Small intestine (tissue), 7 donors: ENCODE measurements around the gene TNNC1. TPM values are rescaled to one million over a fixed set of nuclear protein-coding genes. Genes with fewer than 3 reads are reported as not detected.

Experiments
- DNase-seq, 2 donors: peaks; one replicate each; pipeline versions ENCODE4 v3.0.0 to v3.0.0-alpha.2; 2013
- FAIRE-seq: peaks from 2 replicates; lab custom pipeline; 2012; peaks lifted over from hg19 to GRCh38; lab: Jason Lieb, UNC
- H3K27ac ChIP-seq, 3 donors: one replicate each; pipeline ENCODE4 v1.5.1; 2013; ENCODE audit warnings: low read length in 2 of 3, mild to moderate bottlenecking in 2 of 3, control low read depth in 1 of 3, inconsistent platforms in 1 of 3, low read depth in 1 of 3, moderate library complexity in 1 of 3
- H3K27me3 ChIP-seq, 3 donors: one replicate each; pipeline ENCODE4 v1.6.1; 2013; ENCODE audit warnings: low read length in 3 of 3, inconsistent platforms in 1 of 3; ENCODE audit not compliant: control insufficient read depth in 3 of 3, insufficient read depth in 3 of 3
- H3K36me3 ChIP-seq, 3 donors: one replicate each; pipeline ENCODE4 v1.6.1; 2013; ENCODE audit warnings: low read length in 3 of 3, inconsistent platforms in 1 of 3, low read depth in 1 of 3, mild to moderate bottlenecking in 1 of 3, moderate library complexity in 1 of 3; ENCODE audit not compliant: control insufficient read depth in 3 of 3, insufficient read depth in 2 of 3
- H3K4me1 ChIP-seq, 3 donors: one replicate each; pipeline ENCODE4 v1.6.1; 2013; ENCODE audit warnings: low read length in 2 of 3, inconsistent platforms in 1 of 3, low read depth in 1 of 3, mild to moderate bottlenecking in 1 of 3, moderate library complexity in 1 of 3; ENCODE audit not compliant: control insufficient read depth in 3 of 3, insufficient read depth in 2 of 3
- H3K4me3 ChIP-seq, 3 donors: one replicate each; pipeline ENCODE4 v1.5.1; 2013; ENCODE audit warnings: low read length in 3 of 3, control low read depth in 1 of 3, inconsistent platforms in 1 of 3, low read depth in 1 of 3, mild to moderate bottlenecking in 1 of 3, moderate library complexity in 1 of 3
- H3K9me3 ChIP-seq, 2 donors: one replicate each; pipeline ENCODE4 v1.6.1; 2013; ENCODE audit warnings: low read depth in 1 of 2, low read length in 1 of 2; ENCODE audit not compliant: control insufficient read depth in 2 of 2, insufficient read depth in 1 of 2
- WGBS, 3 donors: extraction: QIAGEN DNeasy Blood & Tissue Kit; methylation state at CpG; one replicate each; pipeline ENCODE4 v1.1.7; 2013; 5-methylcytosine and 5-hydroxymethylcytosine counted together
- polyA plus RNA-seq, 4 donors: library from polyadenylated mRNA; stranded (reverse) in 3 of 4; unstranded in 1 of 4; fragments of 200-250 nt in 3 of 4; fragments of 120-200 nt in 1 of 4; gene quantifications; one replicate each; pipeline versions ENCODE4 v1.2.1 to v1.2.3, GENCODE V29; 2013
- donor health status: healthy with polysubstance abuse.
- donor health status: control.
- donor health status: control.
- donor health status: Bipolar disorder and iron deficiency.
- donor health status: healthy.

The TNNC1 gene
- polyA plus RNA-seq, 4 donors, result 0.79 to 110 (median 5.9) TPM

GRCh38 chr3:52480768-52481715 lies 27.2 kb upstream of the TNNC1 start:
- FAIRE-seq, result no peak
- H3K4me1 ChIP-seq, result no peaks in the 10 kb centered on the region
- WGBS, 3 donors, result 85 to 93% (median 89%) methylated on average over 27 of the region's 27 CpGs
- H3K27me3 ChIP-seq, result no peaks in the 10 kb centered on the region
- no peaks in the 10 kb centered on the region for H3K9me3 ChIP-seq
- H3K36me3 ChIP-seq, result peaks cover 11 to 96% (median 29%) of the 10 kb centered on the region in 3 donors
- no peak for DNase-seq
- H3K4me3 ChIP-seq, result no peak overlapping the region
- no peak overlapping the region for H3K27ac ChIP-seq

DNA sequence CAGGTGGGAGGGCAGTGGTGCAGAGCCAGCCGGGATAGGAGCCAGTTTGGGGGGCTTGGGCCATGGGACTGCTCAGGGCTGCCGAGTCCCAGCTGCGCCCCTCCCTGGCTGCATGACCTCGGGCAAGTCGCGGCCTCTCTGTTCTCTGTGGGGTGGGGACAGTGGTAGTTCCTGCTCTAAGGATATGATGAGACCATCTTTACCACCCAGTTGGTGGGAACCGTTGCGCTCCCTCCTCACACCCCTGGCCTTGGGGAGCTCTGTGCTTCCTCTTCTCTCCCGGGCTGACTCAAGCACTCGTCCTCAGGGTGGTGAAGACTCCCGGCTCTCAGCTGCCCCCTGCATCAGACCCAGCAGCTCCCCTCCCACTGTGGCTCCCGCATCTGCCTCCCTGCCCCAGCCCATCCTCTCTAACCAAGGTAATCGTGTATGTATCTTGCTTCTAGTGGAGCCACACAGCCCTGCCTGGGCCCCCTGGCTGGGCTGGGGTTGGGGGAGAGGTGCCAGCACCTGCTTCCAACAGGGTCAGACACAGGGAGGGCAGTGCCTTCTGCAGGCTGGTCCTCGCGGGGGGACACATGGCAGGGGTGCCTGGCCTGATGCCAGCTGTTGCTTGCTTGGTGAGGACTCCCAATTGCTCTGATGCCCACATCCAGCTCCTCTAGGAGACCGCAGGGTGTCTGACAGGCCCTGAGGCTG lies 26.2 kb upstream of the TNNC1 start:
- no peaks in the 10 kb centered on the region for H3K27me3 ChIP-seq
- no peaks in the 10 kb centered on the region for H3K4me1 ChIP-seq
- no peak for FAIRE-seq
- no peak overlapping the region for H3K27ac ChIP-seq
- no peak for DNase-seq
- 86 to 95% (median 94%) methylated on average over 14 to 16 of the region's 16 CpGs for WGBS, 3 donors
- H3K9me3 ChIP-seq, result no peaks in the 10 kb centered on the region
- H3K36me3 ChIP-seq, result peaks cover 12 to 96% (median 30%) of the 10 kb centered on the region in 3 donors
- H3K4me3 ChIP-seq, result no peak overlapping the region

- WGBS, 3 donors, result 94 to 97% (median 94%) methylated on average over 7 of the region's 7 CpGs
- Histone ChIP-seq H3K4me1 (no peaks in the 10 kb centered on the region), H3K36me3 (peaks cover 12 to 91% (median 30%) of the 10 kb centered on the region in 3 donors), H3K27me3 (no peaks in the 10 kb centered on the region), H3K4me3 (no peak overlapping the region), H3K9me3 (no peaks in the 10 kb centered on the region), H3K27ac (no peak overlapping the region)
- no peak for DNase-seq
- FAIRE-seq, result no peak
These were observed 25.4 kb upstream of the TNNC1 start for GRCh38 chr3:52479037-52479876.

- Histone ChIP-seq H3K4me3 (no peak overlapping the region), H3K27me3 (no peaks in the 10 kb centered on the region), H3K9me3 (no peaks in the 10 kb centered on the region), H3K27ac (no peak overlapping the region), H3K4me1 (no peaks in the 10 kb centered on the region), H3K36me3 (peaks cover 19 to 93% (median 37%) of the 10 kb centered on the region in 3 donors)
- 94 to 99% (median 96%) methylated on average over 6 of the region's 6 CpGs for WGBS, 3 donors
- FAIRE-seq (no peak), DNase-seq (no peak)
These were observed 23.9 kb upstream of the TNNC1 start for GRCh38 chr3:52477796-52478095.

DNA sequence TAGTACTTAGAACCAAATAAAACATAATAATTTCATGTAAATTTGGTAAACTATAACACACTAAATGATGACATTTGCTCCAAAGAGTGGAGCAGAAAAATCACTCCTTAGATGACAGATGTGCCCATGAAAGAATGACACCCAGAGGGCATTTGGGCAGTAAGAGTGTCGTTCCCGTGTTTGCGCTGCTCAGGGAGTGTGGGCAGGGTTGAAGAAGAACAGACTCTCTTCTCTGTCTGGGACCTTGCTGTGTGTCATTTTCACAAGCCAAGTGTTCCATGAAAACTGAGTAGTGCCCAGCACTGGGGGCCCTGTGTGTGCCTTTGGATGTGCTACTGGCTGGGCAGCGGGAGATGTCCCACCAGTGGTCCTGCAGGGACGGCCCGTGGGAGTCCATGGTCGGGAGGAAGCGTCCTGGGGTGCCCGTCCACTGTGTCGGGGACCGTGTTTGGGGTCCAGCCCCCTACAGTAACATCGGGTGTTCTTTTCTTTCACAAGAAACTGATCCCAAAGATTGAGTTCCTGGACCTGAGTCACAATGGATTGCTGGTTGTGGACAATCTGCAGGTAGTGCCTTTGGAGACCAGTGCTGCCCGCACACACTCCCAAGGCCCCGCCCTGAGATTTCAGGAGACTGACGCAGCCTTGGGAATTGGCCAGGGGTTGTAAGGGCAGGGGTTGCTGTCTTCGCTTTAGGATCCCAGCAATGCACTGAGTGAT lies 23.4 kb upstream of the TNNC1 start:
- no peak for DNase-seq
- Histone ChIP-seq H3K27ac (no peak overlapping the region), H3K4me3 (no peak overlapping the region), H3K27me3 (no peaks in the 10 kb centered on the region), H3K36me3 (peaks cover 19 to 93% (median 40%) of the 10 kb centered on the region in 3 donors), H3K4me1 (no peaks in the 10 kb centered on the region), H3K9me3 (no peaks in the 10 kb centered on the region)
- FAIRE-seq, result no peak
- 94% methylated on average over 16 of the region's 16 CpGs for WGBS, 3 donors

DNA sequence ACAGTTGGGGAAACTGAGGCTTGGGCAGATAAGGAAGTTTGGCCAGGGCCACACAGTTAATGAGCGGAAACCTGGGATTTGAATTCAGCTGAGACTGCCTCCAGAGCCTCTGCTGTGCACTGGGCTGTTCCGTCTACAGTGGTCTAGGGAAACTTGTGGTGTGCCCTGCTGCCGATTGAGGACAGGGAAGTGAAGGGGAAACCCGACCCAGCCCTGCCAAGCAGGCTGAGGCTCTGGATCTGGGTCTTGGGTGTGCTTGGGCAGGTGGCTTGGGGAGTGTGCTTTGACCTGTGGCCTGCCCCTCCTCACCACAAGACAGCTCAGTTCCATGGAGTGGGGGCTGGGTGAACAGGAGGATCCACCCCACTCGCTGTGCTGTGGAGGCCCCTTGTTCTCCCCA lies 19.2 kb upstream of the TNNC1 start:
- Histone ChIP-seq H3K27ac (no peak overlapping the region), H3K9me3 (no peaks in the 10 kb centered on the region), H3K4me1 (no peaks in the 10 kb centered on the region), H3K4me3 (no peak overlapping the region), H3K27me3 (no peaks in the 10 kb centered on the region), H3K36me3 (peaks cover 17 to 82% (median 19%) of the 10 kb centered on the region in 3 donors)
- WGBS, 3 donors, result 73 to 86% (median 76%) methylated on average over 5 of the region's 5 CpGs
- DNase-seq (no peak), FAIRE-seq (no peak)

- Histone ChIP-seq H3K4me1 (no peaks in the 10 kb centered on the region), H3K36me3 (peaks cover 13 to 81% (median 15%) of the 10 kb centered on the region in 3 donors), H3K4me3 (no peak overlapping the region), H3K9me3 (no peaks in the 10 kb centered on the region), H3K27ac (no peak overlapping the region), H3K27me3 (no peaks in the 10 kb centered on the region)
- DNase-seq, result no peak
- WGBS, 3 donors, result 81 to 85% (median 83%) methylated on average over 14 of the region's 14 CpGs
- FAIRE-seq, result no peak
These were observed 18.6 kb upstream of the TNNC1 start for GRCh38 chr3:52472239-52473000.
